SK-N-SH (cell line): ENCODE results near the gene SPATA32. TPM values are rescaled to one million over a fixed set of nuclear protein-coding genes. Genes with fewer than 3 reads are reported as not detected.

Experiments
- CTCF ChIA-PET: fragments of 300-600, 350-600 bp; formaldehyde crosslinking; extraction: SDS; loops from one replicate; lab custom pipeline; 2021; lab: Yijun Ruan, JAX
- POLR2A ChIA-PET: fragments of 350-600 bp; sonication (Branson Sonifier 250); formaldehyde crosslinking; extraction: SDS; loops from one replicate; lab custom pipeline; 2020; ENCODE audit warnings: antibody characterized with exemption, inconsistent platforms; lab: Yijun Ruan, JAX
- DNase-seq: peaks from one replicate; pipeline ENCODE4 v3.0.0; 2012
- H2AFZ ChIP-seq: fragments of 200-600 bp; sonication (generic); 2 replicates; pipeline ENCODE4 v1.8.1; 2016; ENCODE audit warnings: antibody characterized with exemption, mild to moderate bottlenecking, low read depth
- H3F3A ChIP-seq: fragments of 200-600 bp; sonication (generic); replicated peaks from 2 replicates; pipeline ENCODE3; 2016; ENCODE audit warnings: antibody characterized with exemption, mild to moderate bottlenecking; ENCODE audit not compliant: insufficient read depth
- H3K27ac ChIP-seq, 2 experiments: fragments of 200-500 bp in 1 of 2; fragments of 200-600 bp in 1 of 2; sonication (Bioruptor generic) in 1 of 2; sonication (generic), shearing (Covaris generic) in 1 of 2; 2 replicates each; pipeline versions ENCODE4 v1.5.1 to v1.6.1; 2014 to 2016; ENCODE audit warnings: low read depth in 2 of 2, inconsistent platforms in 1 of 2, low read length in 1 of 2, mild to moderate bottlenecking in 1 of 2, mixed read lengths in 1 of 2
- H3K27me3 ChIP-seq: fragments of 200-600 bp; sonication (generic), shearing (Covaris generic); 2 replicates; pipeline ENCODE4 v1.6.1; 2016; ENCODE audit warnings: mixed run types; ENCODE audit not compliant: insufficient read depth
- H3K36me3 ChIP-seq, 2 experiments: fragments of 200-500 bp in 1 of 2; fragments of 200-600 bp in 1 of 2; sonication (Bioruptor generic) in 1 of 2; sonication (generic) in 1 of 2; replicated peaks in 1 of 2; 2 replicates each; pipeline versions ENCODE3 to v1.5.1; 2014 to 2016; ENCODE audit warnings: low read length in 1 of 2, mild to moderate bottlenecking in 1 of 2; ENCODE audit not compliant: insufficient read depth in 2 of 2, control insufficient read depth in 1 of 2
- H3K4me1 ChIP-seq, 2 experiments: fragments of 200-500 bp in 1 of 2; fragments of 200-600 bp in 1 of 2; sonication (Bioruptor generic) in 1 of 2; sonication (generic), shearing (Covaris generic) in 1 of 2; 2 replicates each; pipeline versions ENCODE4 v1.5.1 to v1.6.1; 2014 to 2016; ENCODE audit warnings: low read depth in 1 of 2, low read length in 1 of 2, mixed run types in 1 of 2; ENCODE audit not compliant: insufficient read depth in 2 of 2, control insufficient read depth in 1 of 2
- H3K4me2 ChIP-seq: fragments of 200-600 bp; sonication (generic), shearing (Covaris generic); 2 replicates; pipeline ENCODE4 v1.6.1; 2017; ENCODE audit warnings: mixed run types
- H3K4me3 ChIP-seq, 2 experiments: fragments of 200-500 bp in 1 of 2; fragments of 200-600 bp in 1 of 2; sonication (Bioruptor generic) in 1 of 2; sonication (generic), shearing (Covaris generic) in 1 of 2; 2 replicates each; pipeline versions ENCODE4 v1.5.1 to v1.8.1; 2014 to 2016; ENCODE audit warnings: low read depth in 2 of 2, inconsistent platforms in 1 of 2, low read length in 1 of 2, mild to moderate bottlenecking in 1 of 2, mixed read lengths in 1 of 2, moderate library complexity in 1 of 2
- H3K79me2 ChIP-seq: fragments of 200-600 bp; sonication (generic); 2 replicates; pipeline ENCODE4 v1.8.1; 2017; ENCODE audit warnings: mild to moderate bottlenecking; ENCODE audit not compliant: insufficient read depth
- H3K9ac ChIP-seq: fragments of 200-600 bp; sonication (generic); 2 replicates; pipeline ENCODE4 v1.6.1; 2017; ENCODE audit warnings: mixed run types
- H3K9me2 ChIP-seq: fragments of 200-600 bp; sonication (generic); 2 replicates; pipeline ENCODE4 v1.6.1; 2017; ENCODE audit warnings: mixed run types
- H3K9me3 ChIP-seq: fragments of 200-600 bp; sonication (generic); 2 replicates; pipeline ENCODE4 v1.6.1; 2017; ENCODE audit warnings: mixed run types, mild to moderate bottlenecking, moderate library complexity
- H4K20me1 ChIP-seq: fragments of 200-600 bp; sonication (generic); 2 replicates; pipeline ENCODE4 v1.6.1; 2017; ENCODE audit warnings: mild to moderate bottlenecking, mixed run types; ENCODE audit not compliant: insufficient read depth
- CHD2 ChIP-seq: fragments of 150-350 bp; IDR thresholded peaks from 2 replicates; pipeline ENCODE4 v1.6.1; 2018; ENCODE audit warnings: low read length; ENCODE audit not compliant: partially characterized antibody
- FOSL2 ChIP-seq: IDR thresholded peaks from 2 replicates; pipeline ENCODE4 v1.4.0; 2012; ENCODE audit warnings: low read depth, mild to moderate bottlenecking, moderate library complexity, borderline replicate concordance
- FOXJ3 ChIP-seq: sonication (generic); formaldehyde crosslinking; IDR thresholded peaks from 2 replicates; pipeline ENCODE4 v1.5.1; 2020; ENCODE audit warnings: mild to moderate bottlenecking, missing genetic modification reagents
- GABPA ChIP-seq: IDR thresholded peaks from 2 replicates; pipeline ENCODE4 v1.4.0; 2012; ENCODE audit warnings: low read depth, mild to moderate bottlenecking
- NRF1 ChIP-seq: IDR thresholded peaks from 2 replicates; pipeline ENCODE4 v1.6.1; 2012; ENCODE audit warnings: low read depth, mild to moderate bottlenecking, low read length
- RXRA ChIP-seq: IDR thresholded peaks from 2 replicates; pipeline ENCODE4 v1.4.0; 2012; ENCODE audit warnings: low read depth, mild to moderate bottlenecking, borderline replicate concordance
- TCF12 ChIP-seq: IDR thresholded peaks from 2 replicates; pipeline ENCODE4 v1.4.0; 2012
- USF1 ChIP-seq: IDR thresholded peaks from 2 replicates; pipeline ENCODE4 v1.4.0; 2012; ENCODE audit warnings: low read depth, borderline replicate concordance
- WGBS: methylation state at CpG from one replicate; pipeline ENCODE4 v1.1.6; 2017; ENCODE audit warnings: low lambda C conversion rate; 5-methylcytosine and 5-hydroxymethylcytosine counted together
- polyA plus RNA-seq, 3 experiments: library from polyadenylated mRNA; depleted of rRNA; stranded (reverse); fragments of >200 nt; gene quantifications; 2 replicates each; pipeline ENCODE4 v1.2.3, GENCODE V29; 2012

The SPATA32 gene
- polyA plus RNA-seq, 1 of the 3 experiments (the other 2 are of a cell fraction), result not detected

GRCh38 chr17:45258981-45259380 lies 2.9 kb downstream of the SPATA32 start:
- Histone ChIP-seq H3K27me3 (no peaks in the 10 kb centered on the region), H3K9me2 (no peaks in the 10 kb centered on the region), H2AFZ (no peak overlapping the region), H3K27ac (no peak overlapping the region), H4K20me1 (peaks cover 9% of the 10 kb centered on the region; the same call in 1 of the 2 replicates), H3K9ac (no peak overlapping the region), H3K36me3 (peaks cover 5 to 10% of the 10 kb centered on the region in 2 experiments), H3F3A (peaks cover 21% of the 10 kb centered on the region), H3K4me1 (no peaks in the 10 kb centered on the region; a peak in 1 of 4 replicates), H3K4me3 (no peak overlapping the region), H3K4me2 (no peak overlapping the region), H3K9me3 (no peaks in the 10 kb centered on the region), H3K79me2 (no peaks in the 10 kb centered on the region)
- no peak for TF ChIP-seq TCF12
- POLR2A ChIA-PET, result no interaction called here
- DNase-seq, result no peak
- WGBS, result 66% methylated on average over 5 of the region's 5 CpGs
- CTCF ChIA-PET, result interaction anchor here (1.0 to 3.4 kb wide), 7 partner anchors 10 to 136 kb away, joined by 3 to 8 read pairs (median 5); no protein-coding TSS in a partner anchor

- Histone ChIP-seq H3K27me3 (no peaks in the 10 kb centered on the region), H3K4me3 (no peak overlapping the region), H3K9me3 (no peaks in the 10 kb centered on the region), H3K4me1 (no peaks in the 10 kb centered on the region; a peak in 1 of 4 replicates), H3K79me2 (no peaks in the 10 kb centered on the region), H3K9me2 (no peaks in the 10 kb centered on the region), H3K27ac (no peak overlapping the region), H3K36me3 (no peaks in the 10 kb centered on the region), H4K20me1 (no peaks in the 10 kb centered on the region), H3K9ac (no peak overlapping the region), H3F3A (peaks cover 21% of the 10 kb centered on the region), H2AFZ (no peak overlapping the region), H3K4me2 (no peak overlapping the region)
- ChIA-PET CTCF (interaction anchor here (1.0 to 3.4 kb wide), 3 partner anchors 10 to 52 kb away, joined by 3 to 8 read pairs (median 8); no protein-coding TSS in a partner anchor), POLR2A (no interaction called here)
- DNase-seq, result no peak
- 89% methylated on average over 14 of the region's 16 CpGs for WGBS
- TF ChIP-seq CHD2 (no peak), GABPA (no peak), FOSL2 (no peak)
Observed at GRCh38 chr17:45257115-45257514, 4.8 kb downstream of the SPATA32 start.

- POLR2A ChIA-PET, result no interaction called here
- 80% methylated on average over 11 of the region's 14 CpGs for WGBS
- no peak overlapping the region for H3K4me3 ChIP-seq
- CTCF ChIA-PET, result interaction anchor here (1.0 to 3.4 kb wide), 7 partner anchors 9 to 130 kb away, joined by 3 to 10 read pairs (median 6); no protein-coding TSS in a partner anchor
- no peaks in the 10 kb centered on the region for H3K27me3 ChIP-seq
- no peaks in the 10 kb centered on the region for H3K9me2 ChIP-seq
- no peaks in the 10 kb centered on the region for H3K79me2 ChIP-seq
- no peaks in the 10 kb centered on the region; a peak in 1 of 4 replicates for H3K4me1 ChIP-seq
- DNase-seq, result no peak
- H3K36me3 ChIP-seq, result no peaks in the 10 kb centered on the region
- no peak overlapping the region for H2AFZ ChIP-seq
- TF ChIP-seq FOXJ3 (CRISPR knock-in tag) (no peak), RXRA (no peak), NRF1 (no peak), USF1 (no peak)
- H3K9me3 ChIP-seq, result no peaks in the 10 kb centered on the region
- peaks cover 25% of the 10 kb centered on the region for H3F3A ChIP-seq
- no peak overlapping the region for H3K9ac ChIP-seq
- no peak overlapping the region for H3K27ac ChIP-seq
- H3K4me2 ChIP-seq, result no peak overlapping the region
- H4K20me1 ChIP-seq, result no peaks in the 10 kb centered on the region
Observed at GRCh38 chr17:45256114-45256966, 5.6 kb downstream of the SPATA32 start.
